GM19238 (cell line): ENCODE data around the gene CORO1C.

Experiments used
- DNase-seq: peaks from one replicate; pipeline ENCODE4 v3.0.0; 2011; ENCODE audit warnings: low spot score; ENCODE audit not compliant: insufficient read length

Gene CORO1C

DNA sequence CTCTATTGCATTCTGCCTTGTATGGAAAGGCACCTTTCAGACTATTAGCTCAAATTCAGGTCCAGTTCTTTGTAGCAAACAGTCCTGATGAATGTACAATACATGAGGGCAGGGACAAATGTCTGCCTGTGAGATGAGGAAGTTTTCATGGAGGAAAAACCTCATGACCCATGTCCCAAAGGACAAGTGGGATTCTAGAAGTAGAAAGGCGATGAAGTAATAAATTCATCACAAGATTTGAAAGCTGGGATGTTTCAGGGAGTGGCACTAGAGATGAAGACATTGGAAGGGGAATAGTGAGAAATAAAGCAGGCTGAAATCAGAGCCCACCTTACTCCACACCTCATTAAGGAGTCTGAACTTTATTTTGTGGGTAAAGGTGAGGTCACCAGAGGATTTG is 4.2 kb downstream of the CORO1C start:
- no peak for DNase-seq

DNA sequence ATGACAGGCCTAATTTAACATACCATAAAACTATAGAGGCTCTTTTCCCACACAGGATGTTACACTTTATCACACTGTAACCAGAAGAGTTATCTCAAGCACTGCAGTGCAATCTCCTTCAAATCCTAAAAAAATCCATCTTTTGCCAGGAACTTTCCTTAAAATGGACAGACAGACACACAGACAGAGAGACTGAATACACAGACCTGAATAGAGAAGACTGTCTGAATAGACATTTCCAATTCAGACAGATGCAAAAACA is 6.5 kb downstream of the CORO1C start:
- no peak for DNase-seq

DNA sequence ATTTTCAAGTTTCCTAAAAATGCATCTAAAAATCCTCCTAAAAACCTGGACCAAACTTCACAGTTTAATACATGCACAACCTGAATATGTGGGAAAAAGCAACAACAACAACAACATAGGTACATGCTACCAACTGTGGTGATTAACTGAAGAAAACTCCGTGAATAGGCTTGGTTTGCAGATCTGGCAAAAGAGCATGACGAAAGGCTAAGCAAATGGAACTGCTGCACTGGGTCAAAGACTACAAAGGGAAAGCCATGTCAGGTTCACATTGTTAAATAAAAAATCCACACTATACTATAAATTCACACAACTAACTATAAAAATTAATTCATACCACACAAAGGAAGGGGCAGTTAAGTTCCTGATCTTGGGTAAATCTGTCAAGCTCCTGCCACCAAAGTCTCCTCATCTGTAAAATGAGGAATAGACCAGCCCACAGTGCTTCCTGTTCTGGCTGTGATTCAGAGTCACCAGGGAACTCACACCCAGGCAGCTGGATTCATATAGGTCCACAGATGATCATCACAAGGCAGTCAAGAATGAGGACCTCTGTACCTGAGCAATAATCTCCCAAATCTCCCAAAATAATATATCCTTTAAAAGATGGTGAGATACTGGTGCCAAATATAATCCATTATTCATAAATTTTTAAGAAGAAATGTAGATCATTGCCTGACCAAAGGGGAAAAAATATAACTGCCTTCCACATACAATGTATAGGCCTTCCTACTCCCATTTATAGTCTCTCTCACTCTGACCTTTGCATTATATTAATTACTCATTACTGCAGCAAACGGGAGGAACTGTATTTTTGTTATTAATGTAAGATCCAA is 7.0 kb downstream of the CORO1C start:
- no peak for DNase-seq

GRCh38 chr12:108722992-108723766 is 8.1 kb downstream of the CORO1C start:
- no peak for DNase-seq

GRCh38 chr12:108722463-108722862 is 8.9 kb downstream of the CORO1C start:
- DNase-seq = no peak

GRCh38 chr12:108721824-108722223 is 9.5 kb downstream of the CORO1C start:
- no peak for DNase-seq

- DNase-seq = no peak
Observed at GRCh38 chr12:108720757-108721514, 10.4 kb downstream of the CORO1C start.

GRCh38 chr12:108717243-108717642 is 14.1 kb downstream of the CORO1C start:
- no peak for DNase-seq

DNA sequence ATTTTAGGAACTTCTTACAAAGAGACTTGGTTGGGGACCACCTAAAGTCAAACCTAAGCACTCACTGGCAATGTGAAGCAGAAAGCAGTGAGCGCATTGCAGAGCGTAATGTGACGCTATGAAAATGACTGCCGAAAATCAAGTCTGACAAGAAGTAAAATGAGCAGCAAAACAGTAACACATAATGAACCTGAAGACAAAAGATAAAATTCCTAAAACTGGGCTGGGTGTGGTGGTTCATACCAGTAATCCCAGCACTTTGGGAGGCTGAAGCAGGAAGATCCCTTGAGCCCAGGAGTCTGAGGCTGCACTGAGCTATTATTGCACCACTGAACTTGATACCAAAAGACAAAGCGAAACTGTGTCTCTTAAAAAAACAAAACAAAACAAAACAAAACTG is 16.5 kb downstream of the CORO1C start:
- no peak for DNase-seq

- no peak for DNase-seq
Observed at GRCh38 chr12:108713471-108713870, 17.8 kb downstream of the CORO1C start.

DNA sequence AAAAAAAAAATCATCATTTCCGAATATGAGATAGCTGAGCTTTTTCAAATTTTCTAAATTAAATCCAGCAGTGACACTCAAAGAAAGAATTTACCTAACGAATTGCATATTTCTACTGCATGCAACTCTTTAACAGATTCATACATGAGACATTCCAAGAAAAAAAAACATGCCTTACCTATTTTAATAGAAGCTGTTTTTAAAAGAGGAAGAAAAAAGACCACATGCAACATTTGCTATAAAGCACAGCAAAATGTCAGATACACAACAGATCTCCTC is 18.5 kb downstream of the CORO1C start:
- no peak for DNase-seq

DNA sequence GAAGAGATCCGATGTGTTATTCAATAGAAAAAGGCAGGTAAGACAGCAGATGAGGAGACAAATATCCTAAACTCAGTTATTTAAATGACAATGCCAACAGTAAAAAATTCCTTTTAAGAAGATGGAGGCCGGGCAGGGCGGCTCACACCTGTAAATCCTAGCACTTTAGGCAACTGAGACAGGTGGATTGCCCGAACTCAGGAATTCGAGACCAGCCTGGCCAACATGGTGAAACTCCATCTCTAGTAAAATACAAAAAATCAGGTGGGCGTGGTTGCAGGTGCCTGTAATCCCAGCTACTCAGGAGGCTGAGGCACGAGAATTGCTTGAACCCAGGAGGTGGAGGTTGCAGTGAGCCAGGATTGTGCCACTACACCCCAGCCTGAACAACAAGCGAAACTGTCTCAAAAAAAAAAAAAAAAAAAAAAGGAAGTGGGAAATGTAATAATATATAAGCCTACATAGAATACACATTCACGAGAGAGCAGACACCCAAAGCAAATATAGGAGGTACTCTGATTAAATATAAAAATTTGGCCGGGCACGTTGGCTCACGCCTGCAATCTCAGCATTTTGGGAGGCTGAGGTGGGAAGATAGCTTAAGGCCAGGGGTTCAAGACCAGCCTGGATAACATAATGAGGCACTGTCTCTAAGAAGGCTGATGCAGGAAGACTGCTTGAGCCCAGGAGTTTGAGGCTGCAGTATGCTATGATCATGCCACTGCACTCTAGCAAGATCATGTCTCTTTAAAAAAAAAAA is 19.0 kb downstream of the CORO1C start:
- DNase-seq = no peak

DNA sequence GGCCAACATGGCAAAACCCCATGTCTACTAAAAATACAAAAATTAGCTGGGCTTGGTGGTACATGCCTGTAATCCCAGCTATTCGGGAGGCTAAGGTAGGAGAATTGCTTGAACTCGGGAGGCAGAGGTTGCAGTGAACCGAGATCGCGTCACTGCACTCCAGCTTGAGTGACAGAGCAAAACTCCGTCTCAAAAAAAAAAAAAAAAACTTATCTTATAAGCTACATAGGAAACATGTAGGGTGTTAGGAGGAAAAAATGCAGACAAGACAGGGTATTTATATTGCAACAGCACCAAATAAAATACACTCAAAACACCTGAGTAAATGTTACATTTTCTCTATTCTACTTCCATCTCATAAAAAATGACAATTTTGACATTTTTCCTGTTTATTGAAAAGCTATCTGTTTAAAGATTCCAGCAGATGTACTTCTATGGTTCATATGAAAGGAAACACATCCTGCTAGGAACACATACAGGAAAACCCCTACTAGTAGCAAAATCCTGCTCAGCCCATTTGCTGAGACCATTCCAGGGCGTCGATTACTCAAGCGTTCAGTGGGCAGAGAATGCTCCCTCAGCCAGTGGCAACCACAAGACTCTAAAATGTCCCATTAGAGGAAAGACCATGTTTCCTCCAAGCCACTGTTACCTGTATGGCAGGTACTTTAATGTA is 19.7 kb downstream of the CORO1C start:
- DNase-seq = no peak

- no peak for DNase-seq
Observed at GRCh38 chr12:108709697-108710096, 21.6 kb downstream of the CORO1C start.

- no peak for DNase-seq
Observed at GRCh38 chr12:108704527-108704926, 26.8 kb downstream of the CORO1C start.

DNA sequence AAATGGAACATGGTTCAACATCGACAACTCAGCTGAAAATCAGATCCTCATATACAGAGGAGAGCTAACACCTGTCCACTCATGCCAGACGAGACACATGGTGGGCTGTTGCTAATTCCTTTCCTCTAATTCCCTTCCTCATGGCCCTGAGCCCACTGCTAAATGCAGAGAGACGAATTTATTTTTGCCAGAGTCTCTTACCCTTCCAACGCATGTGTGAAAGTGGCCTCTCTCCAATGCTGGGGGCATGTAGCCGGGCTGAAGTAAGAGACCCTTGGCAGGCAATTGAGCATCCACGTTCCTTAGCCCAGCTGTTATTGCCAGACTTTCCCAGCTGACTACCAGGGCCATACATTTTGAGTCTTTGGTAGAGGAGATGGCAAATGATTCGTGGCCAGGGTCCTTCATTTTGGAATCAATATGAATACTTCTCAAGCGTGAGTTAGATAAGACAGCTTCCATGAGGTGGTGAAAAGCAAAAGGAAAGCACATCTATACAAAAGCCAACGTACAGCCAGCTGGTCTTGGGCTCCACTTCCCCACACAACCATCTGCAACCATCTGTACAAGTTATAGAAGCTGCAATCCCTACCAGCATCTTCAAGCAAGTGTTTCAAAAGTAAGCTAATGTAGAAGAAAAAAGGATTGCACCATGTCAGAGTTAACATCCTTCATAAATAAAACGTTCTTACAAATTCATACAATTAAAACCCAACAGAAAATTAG is 28.6 kb downstream of the CORO1C start:
- DNase-seq = no peak

GRCh38 chr12:108701779-108702441 is 29.4 kb downstream of the CORO1C start:
- no peak for DNase-seq

DNA sequence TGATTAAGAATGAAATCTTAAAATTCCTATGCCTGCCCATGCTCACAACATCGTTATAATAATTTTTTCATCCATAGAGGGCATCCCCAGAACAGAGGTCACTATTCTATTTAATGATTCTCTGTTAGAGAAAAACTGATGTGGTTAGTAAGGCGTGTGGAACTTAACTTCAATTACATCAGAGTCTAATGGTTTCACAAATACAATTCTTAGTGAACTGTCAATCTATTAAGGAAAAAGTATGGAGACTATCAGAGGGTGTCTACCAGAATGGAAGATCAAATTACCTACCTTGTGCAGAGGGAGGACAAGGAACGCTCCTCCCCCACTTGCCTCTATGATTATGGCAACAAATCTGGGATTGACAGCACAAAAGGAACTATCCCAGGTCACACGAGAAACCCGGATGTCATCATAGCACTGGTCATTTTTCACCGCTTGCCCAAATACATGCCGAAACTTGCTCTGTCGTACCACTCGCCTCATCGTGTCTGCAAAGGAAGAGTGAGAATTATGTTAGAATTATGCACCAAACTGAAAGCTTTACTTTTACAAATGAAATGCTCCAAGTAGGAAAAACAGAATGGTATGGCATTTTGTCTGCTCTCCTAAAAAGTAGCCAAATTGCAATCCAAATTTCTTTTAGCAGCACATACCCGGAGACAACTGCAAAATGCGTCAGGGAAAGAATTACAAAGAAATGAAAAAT is 30.3 kb downstream of the CORO1C start:
- DNase-seq = no peak

GRCh38 chr12:108699955-108700563 is 31.3 kb downstream of the CORO1C start:
- DNase-seq = no peak
